NCI-H2227 (cell line): ENCODE results near the gene SLC13A5.
"Not testable (repeated sequence)": the region's sequence is repeated elsewhere in the genome, so short reads cannot be mapped to it uniquely, and the experiment has no call there.

ENCODE experiments used
- DNase-seq: peaks from one replicate; lab custom pipeline; 2025; ENCODE audit not compliant: unreplicated experiment; lab: John Stamatoyannopoulos, UW

Gene SLC13A5

DNA sequence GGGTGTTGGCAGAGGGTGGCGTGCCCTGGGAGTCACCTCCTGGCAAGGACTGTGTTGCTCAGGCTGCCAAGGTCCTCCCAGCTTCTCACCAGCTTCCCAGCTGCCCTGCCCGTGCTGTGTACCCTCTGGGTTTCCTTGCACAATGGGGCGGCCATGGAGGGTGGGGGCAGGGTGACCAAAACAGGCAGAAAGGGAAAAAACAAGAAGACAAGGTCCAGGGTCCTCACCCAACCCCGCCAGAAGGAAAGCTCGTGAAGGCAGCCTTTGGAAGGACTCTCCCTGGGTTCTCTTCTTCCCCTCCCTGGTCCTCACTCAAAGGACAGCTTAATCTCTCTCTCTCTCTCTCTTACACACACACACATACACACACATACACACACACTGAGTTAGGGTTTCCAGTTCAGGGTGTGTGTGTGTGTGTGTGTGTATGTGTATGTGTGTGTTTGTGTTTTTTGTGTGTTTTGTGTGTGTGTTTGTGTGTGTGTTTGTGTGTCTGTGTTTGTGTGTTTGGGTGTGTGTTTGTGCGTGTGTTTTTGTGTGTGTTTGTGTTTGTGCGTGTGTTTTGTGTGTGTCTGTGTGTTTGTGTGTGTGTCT lies 2.0 kb downstream of the SLC13A5 start:
- no peak for DNase-seq

DNA sequence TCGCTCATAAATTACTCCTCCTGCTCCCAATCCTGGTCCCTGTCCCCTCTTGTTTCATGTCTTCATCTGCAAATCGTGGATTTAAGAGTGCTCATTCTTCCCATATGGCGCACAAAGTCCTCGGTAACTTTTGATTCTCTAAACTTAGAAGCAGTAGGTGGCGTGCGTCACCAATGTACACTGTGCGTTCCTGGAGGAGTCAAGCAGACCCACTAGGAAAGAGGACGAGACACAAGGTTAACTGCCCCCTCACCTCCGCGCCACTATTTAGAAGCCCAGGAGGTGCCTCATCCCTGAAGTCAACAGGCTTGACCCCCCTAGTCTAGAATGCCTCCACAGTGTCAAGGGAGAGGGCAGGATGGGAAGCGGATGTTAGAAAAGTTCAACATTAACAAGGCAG lies 2.9 kb downstream of the SLC13A5 start:
- DNase-seq = no peak

DNA sequence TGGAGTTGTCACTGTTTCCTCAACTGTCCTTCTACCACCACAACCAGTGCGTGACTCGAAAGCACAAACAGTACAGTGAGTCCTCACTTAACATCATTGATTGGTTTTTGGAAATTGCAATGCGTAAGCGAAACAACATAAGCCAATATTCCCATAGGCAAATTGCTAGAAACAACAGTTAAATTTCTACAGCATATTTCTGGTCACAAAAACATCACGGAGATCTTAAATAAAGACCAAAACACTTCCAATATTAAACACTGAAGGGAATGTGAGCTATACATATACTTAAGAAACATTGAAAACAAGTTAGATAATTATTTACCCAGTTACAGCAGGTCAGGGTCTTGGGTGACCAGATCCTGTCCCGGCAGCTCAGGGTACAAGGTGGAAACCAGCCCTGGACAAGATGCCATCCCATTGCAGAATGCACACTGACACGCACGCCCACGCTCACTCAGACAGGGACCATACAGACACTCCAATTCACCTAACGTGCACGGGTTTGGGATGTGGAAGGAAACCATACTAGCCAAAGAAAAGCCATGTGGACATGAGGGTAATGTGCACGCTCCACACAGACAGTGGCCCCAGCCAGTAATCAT lies 4.7 kb downstream of the SLC13A5 start:
- DNase-seq = no peak

DNA sequence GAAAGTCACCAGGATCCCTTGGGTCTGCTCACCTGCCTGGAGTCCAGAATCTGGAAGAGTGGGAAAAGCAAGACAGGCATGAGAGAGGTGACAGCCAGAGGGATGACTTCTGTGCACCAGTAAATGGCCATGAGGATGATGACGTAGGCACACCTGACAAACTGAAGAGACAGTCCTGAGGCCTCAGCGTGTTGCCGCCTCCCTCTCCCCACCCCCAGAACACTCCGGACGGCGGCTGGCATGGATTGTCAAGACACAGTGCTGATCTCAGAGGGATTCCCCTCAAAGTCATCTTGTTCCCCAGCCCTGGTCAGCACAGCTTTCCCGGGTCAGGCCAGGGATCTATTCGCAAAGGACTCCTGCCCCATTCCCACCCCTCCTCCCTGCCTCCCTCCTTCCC lies 6.2 kb downstream of the SLC13A5 start:
- no peak for DNase-seq

DNA sequence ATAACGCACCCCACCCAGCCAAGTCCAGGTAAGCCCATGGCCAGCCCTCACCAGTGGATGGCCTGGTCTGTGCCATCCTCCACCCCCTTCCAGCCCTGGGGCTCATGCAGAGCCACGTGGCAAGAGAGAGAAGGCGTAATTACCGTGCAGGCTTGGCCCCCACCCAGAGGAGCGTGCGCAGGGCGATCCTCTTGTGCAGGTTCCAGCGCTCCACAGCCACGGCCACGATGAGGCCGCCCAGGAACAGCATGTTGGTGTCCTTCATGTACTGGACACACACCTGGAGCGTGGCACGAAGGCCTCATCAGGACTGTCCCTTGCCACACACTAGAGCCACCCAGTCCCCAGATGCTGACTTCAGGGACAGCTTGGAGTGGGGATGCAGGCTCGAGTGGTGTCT lies 6.7 kb downstream of the SLC13A5 start:
- DNase-seq = no peak

DNA sequence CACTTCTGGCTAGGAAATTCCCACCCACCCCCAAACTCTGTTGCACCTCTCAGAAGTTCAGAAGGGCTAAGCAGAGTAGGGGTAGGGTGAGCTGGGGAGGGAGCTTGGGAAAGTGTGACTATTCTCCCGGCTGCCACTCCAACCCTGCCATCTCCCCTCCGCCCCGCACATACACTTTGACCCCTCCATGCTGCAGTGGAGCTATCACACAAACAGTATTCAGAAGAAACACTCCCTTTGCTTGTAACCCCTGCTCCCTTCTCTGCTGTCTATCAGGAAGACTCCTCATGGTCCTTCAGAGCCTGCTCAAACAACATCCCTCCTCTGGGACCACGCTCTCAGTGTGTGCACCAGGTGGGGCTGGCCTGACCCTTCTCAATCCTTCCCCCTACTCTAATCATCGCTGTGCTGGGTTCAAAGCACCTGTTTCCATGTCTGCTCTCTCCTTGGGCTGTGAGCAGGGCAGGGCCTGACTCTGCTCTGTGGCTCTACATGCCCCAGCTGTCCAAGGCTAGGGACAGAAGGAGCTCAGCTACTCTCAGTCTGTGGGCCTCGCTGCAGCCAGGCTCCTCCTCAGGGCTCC lies 8.6 kb downstream of the SLC13A5 start:
- no peak for DNase-seq

DNA sequence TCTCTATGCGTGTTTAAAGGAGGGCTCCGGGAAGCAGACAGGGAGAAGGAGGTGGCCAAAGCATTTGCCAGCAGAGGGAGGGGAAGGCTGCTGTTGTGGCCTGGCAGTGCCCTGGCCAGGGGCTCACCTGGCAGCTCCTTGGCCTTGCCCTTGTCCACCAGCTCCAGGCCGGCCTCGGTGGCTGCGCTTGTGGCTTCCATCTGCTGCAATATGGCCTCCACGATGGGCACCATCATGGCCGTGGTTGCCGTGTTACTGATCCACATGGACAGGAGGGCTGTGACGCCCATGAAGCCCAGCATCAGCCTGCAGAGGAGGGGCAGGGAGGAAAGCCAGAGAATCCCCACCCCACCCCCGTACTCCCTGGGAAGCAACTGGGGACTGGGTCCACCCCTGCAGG lies 9.4 kb downstream of the SLC13A5 start:
- no peak for DNase-seq

DNA sequence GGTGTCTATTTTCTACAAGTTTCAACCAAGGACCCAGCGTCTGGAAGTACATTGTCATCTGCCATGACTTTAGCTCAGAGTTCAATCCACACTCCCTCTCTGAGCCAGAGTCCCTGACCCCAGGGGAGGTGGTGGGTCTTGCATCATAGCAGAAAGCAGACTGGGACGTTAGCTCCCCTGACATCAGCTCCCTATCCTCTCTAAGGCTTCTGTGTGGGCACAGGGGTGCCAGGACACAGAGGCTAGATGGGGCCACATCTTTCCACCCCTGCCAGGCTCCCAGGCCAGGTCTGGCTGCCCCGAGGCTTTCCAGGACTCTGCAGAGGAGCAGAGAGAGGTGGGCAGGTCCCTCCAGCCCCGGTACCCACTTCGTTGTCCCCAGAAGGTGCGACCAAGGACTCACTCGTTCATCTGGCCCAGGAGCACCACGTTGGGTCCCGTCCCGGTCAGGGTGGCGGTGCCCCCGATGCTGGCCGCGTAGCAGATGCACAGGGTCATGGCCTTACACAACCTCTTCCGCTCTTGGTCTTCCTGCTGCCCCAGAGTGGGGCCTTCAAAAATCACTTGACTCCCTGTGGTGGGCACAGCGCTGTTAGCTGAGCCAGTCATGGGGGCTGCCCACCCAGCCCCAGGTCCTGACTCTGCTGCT lies 10.5 kb downstream of the SLC13A5 start:
- no peak for DNase-seq

DNA sequence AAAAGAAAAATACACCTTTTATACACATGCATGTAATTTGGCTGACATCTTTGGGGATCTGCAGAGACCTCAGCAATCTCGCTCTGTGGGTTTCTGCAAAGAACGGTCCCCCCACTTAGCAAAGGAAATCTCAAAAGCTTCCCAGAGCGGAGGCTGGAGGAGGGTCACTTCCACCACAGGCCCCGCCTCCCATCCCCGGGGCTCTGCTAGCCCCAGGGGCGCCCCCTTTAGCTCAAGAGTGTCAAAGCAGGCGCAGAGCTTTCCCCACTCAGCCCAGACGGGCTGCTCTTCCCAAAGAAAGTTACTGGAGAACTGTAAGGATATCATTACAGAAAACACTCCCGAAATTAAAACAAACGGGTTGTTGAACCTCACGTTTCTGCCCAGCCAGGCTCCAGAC lies 11.4 kb downstream of the SLC13A5 start:
- no peak for DNase-seq

DNA sequence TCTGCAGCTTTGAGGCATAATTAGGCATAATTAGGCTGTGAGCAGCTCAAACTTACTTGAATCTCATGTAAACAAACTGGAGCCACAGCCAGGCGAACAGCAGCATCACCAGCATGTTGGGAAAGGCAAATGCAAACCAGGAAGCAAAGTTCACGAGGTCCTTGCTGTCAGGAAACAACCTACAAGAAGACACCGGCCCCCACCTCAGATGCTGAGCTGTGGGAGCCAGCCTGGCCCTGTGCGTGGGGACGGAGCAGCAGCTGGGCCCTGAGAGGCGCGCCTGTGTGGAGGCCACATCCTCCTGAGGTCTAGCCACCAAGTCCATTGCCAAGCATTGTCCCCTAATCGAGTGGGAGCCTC lies 12.2 kb downstream of the SLC13A5 start:
- DNase-seq = no peak

DNA sequence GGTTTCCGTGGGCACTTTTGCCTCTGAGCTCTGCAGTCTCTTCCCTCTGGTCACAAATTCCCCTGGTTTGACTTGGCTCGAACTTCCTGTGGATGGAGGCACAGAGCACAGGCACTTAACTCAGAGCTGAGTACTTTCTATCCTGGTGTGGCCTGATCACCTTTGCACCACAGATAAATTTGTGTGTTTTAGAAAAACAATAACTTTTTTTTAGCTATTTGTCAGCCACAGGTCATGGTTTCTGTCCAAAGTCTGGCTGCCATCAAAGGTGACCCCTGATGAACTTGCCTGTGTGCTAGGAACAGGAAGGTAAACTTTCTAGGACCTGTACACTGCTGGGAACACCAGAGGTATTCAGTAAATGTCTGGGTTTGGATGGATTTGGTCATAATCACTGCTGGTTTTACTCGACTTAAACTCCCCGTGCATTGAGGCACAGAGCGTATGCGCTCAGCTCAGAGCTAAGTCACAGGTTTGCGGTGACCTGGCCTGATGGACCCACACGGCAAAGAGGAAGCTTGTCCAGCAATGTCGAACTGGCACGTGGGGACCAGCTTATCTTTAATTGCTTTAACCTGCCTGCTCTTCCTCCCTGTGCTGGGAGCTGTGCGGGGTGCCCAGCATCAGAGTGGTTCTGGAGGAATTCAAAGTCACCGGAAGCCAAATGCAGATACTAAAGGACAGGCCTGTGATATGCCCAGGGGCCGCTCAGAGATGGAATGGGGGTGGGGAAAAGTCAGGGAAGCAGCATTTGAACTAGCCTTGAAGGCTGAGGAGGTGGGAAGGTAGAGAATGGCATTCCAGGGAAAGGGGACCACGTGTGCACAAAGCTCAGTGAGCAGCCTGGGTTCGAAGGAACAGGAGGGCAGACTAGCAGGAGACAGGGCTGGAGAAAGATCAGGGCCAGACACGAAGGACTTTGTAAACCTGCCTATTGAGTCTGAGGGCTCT lies 12.9 kb downstream of the SLC13A5 start:
- no peak for DNase-seq

DNA sequence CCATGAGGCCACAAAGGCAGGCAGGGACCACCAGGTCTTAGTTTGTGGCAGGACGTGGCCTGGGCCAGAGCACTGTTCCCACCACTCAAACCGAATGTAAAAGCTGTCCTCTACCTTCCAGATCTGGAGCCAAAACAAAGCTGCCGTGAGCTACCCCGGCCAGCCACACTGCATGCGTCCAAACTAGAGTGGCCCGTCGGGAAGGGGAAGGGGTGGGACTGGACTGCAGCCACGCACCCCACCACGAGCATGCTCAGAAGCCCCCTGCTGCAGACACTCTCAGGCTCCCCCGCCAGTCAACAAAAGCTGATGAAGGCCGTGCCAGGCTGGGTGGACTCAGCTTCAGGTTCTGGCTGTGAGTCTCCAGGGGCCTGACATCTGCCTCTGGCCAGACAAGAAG lies 15.2 kb downstream of the SLC13A5 start:
- DNase-seq = no peak

DNA sequence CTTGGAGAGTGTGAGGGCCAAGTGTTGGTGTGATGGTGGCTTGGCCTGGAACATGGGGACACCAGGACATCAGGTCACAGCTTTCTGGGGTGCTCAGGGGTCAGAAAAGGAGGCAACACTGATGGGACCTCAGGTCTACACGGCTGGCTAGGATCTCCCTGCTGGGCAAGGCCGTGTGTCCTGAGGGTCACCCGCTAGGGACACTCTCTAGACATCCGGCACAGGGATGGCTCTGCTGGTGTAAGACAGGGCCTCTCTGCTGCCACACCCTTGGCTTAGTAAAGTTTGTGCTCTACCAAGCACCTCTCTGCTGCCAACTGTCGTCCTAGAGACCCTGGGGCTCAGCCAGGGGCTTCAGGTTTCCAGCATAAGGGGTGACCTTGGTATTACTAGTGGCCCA lies 16.3 kb downstream of the SLC13A5 start:
- DNase-seq = no peak

DNA sequence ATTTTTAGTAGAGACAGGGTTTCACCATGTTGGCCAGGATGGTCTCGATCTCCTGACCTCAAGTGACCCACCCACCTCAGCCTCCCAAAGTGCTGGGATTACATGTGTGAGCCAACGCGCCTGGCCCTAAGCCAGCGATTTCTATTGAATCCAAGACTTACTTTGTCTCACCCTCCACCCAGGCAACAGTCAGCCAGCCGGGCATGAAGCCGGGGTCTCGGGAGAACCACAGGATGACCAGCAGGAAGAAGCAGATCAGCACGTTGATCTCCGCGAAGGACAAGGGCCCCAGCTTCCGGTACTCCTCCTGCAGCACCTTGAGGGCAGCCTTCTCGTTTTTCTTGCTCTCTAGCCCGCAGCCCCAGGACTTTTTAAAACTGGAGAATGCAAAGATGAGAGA lies 17.6 kb downstream of the SLC13A5 start:
- no peak for DNase-seq

DNA sequence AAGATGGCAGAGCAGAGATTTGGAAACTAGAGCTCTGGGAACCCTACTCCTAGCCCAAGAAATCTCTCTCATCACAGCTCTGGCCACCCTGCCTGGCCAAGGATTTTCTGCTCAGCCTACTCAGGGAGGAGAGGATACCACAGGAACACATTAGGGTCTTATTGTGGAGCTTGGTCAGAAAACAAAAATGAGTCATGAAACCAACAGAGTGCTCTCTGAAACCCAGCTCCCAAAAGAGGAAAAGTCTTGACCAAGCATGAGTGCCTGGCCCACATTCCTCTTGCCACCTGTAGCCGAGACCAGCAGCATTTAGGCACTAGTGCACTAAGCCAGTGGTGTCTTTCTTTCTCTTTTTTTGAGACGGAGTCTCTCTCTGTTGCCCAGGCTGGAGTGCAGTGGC lies 18.1 kb downstream of the SLC13A5 start:
- no peak for DNase-seq

DNA sequence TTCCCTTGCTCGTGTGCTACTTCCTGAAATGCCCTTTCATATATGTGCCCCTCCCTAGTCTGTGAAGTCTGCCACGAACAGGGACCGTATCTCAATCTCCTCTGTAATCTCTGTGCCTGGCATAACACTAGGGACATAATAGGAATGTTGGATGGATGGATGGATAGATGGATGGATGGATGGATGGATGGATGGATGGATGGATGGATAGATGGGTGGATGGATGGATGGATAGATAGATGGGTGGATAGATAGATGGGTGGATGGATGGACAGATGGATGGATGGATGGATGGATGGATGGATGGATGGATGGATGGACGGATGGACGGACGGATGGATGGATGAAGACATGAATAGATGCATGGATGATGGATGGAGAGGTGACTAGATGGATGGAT lies 21.2 kb downstream of the SLC13A5 start:
- DNase-seq = not testable (repeated sequence)

DNA sequence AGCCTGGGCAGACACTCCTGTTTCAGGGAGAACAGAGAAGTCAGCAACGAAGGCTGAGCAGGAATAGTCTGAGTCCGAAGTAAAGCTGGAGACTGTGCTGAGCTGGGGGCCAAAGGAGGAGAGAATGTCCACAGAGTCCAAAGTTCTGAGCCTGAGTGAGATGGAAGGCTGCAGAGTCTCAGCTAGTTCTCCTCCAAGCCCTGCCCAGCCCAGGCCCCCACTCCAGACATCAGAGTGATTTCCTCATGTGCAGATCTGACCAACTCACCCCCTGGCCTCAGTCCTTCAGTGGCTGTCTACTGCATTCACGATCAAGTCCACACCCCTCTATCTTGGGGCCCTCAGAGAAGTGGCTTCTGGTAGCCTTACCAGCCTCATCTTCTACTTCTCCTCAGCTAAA lies 21.6 kb downstream of the SLC13A5 start:
- DNase-seq = no peak

DNA sequence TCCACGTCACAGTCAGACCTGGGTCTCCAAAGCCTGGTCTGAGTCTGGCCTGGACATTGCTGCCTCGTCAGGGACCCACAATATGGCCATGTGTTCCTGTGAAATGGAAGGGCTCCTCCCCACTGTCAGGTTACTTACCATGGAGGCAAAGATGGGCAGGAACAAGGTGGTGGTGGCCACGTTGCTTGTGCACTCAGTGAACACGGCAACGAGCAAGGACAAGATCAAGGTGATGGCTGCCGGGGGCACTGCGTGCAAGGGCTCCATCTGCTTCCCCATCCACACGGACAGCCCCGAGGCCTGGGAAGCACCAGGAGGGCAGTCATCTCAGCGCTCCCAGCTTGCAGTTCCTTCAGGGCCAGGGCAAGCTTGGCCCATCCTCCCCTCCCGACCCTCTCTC lies 22.5 kb downstream of the SLC13A5 start:
- DNase-seq = no peak

DNA sequence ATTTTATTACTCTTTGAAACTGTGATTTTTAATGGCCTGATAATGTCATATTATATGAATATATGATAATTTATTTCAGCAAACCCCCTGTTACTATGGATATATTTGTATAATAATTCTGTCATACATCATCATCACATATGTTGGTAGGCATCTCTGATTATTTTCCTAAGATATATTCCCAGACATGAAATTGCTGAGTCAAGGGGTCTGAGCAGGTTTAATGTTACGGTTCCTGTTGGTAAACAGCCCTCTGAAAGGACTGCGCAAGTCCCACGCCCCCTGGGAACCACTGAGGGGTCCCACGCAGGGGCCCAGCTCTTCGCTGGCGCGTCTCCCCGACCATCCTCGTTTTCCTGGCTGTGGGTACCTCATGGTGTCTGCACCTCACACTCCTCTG lies 24.2 kb downstream of the SLC13A5 start:
- DNase-seq = no peak

DNA sequence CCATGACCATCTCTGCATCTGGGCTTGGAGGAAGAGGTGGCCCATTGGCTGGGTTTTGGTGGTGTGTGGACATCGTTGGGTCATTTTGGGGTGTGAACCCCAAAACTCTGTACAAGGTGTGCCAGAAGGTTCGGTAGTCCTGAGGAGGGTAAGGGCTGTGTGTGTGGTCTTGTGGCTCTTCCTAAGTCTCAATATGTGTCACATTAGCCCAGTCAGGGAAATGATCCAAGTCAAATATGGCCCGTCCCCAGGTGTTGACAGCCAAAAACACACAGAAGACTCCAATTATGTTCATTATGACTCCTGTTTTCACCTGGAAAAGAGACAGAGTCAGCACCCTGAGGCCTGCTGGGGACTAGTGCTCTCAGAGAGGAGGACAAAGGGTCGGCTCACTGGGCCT lies 27.1 kb downstream of the SLC13A5 start:
- DNase-seq = no peak
